GM13976 (cell line): ENCODE data around the gene CAMTA2.

Experiments used
- DNase-seq: peaks from one replicate; pipeline ENCODE4 v3.0.0; 2012; ENCODE audit warnings: low spot score
- CTCF ChIP-seq: IDR thresholded peaks from 2 replicates; pipeline ENCODE4 v1.5.1; 2012; ENCODE audit warnings: borderline replicate concordance, mild to moderate bottlenecking; ENCODE audit not compliant: insufficient read depth; ENCODE audit errors: extremely low read depth, missing control alignments, control extremely low read depth
- in situ Hi-C: fragments of 300-500 bp; cut with MboI; formaldehyde crosslinking; loops from one replicate; pipeline ENCODE4 v1.12.0; 2022; ENCODE audit warnings: low sequenced_read_pairs, mixed read lengths, inconsistent platforms; ENCODE audit not compliant: unreplicated experiment

CAMTA2 gene

GRCh38 chr17:4950746-4951204, 36.7 kb downstream of the CAMTA2 start, which contains the start of gene ENO3:
ENO3 (plus strand) TSS chr17:4951119; CDS start chr17:4951830, 711 bp downstream.
- DNase-seq: no peak
- in situ Hi-C loops: no loop called here
- no peak for TF ChIP-seq CTCF

- TF ChIP-seq CTCF: no peak
- no peak for DNase-seq
- in situ Hi-C loops: no loop called here
Measured at GRCh38 chr17:4950075-4950745, 37.3 kb downstream of the CAMTA2 start.

- DNase-seq: peak; percentile 87
- in situ Hi-C loops: no loop called here
- no peak for TF ChIP-seq CTCF
Measured at GRCh38 chr17:4949321-4950074, 38.0 kb downstream of the CAMTA2 start.

GRCh38 chr17:4948931-4949320, 38.5 kb downstream of the CAMTA2 start:
- TF ChIP-seq CTCF: no peak
- in situ Hi-C loops: no loop called here
- DNase-seq: peak; percentile 89

- in situ Hi-C loops: no loop called here
- TF ChIP-seq CTCF: no peak
- peak; percentile 91 for DNase-seq
Measured at GRCh38 chr17:4948166-4948930, 39.1 kb downstream of the CAMTA2 start, which contains the start of gene PFN1. PFN1 (minus strand) TSS chr17:4948530; CDS start chr17:4948394, 136 bp downstream.
